CD14-positive monocyte (primary cell): ENCODE data around the gene DUSP16. TPM values are rescaled to one million over a fixed set of nuclear protein-coding genes. Genes with fewer than 3 reads are reported as not detected.

Experiments
- DNase-seq, 3 donors: peaks; one replicate each; pipeline ENCODE4 v3.0.0-alpha.2; 2011 to 2022
- H2AFZ ChIP-seq: 2 replicates; pipeline ENCODE4 v1.6.0; 2012; ENCODE audit warnings: mild to moderate bottlenecking, low read depth, low read length, inconsistent platforms; ENCODE audit not compliant: insufficient read depth, poor library complexity, severe bottlenecking
- H3K27ac ChIP-seq, 2 donors: 1 replicate in 1 of 2; 2 replicates in 1 of 2; pipeline ENCODE4 v1.5.1; 2012 to 2013; ENCODE audit warnings: low read length in 2 of 2, control low read depth in 1 of 2, inconsistent platforms in 1 of 2, low read depth in 1 of 2, mild to moderate bottlenecking in 1 of 2
- H3K27me3 ChIP-seq, 2 donors: one replicate each; pipeline versions ENCODE4 v1.6.0 to v1.6.1; 2011 to 2013; ENCODE audit warnings: low read length in 2 of 2; ENCODE audit not compliant: control insufficient read depth in 2 of 2, insufficient read depth in 2 of 2
- H3K36me3 ChIP-seq, 2 donors: replicated peaks in 1 of 2; 1 replicate in 1 of 2; 2 replicates in 1 of 2; pipeline versions ENCODE4 v1.5.1 to v1.6.1; 2012 to 2013; ENCODE audit warnings: low read length in 2 of 2, control low read depth in 1 of 2, inconsistent platforms in 1 of 2, mild to moderate bottlenecking in 1 of 2; ENCODE audit not compliant: insufficient read depth in 2 of 2, control insufficient read depth in 1 of 2
- H3K4me1 ChIP-seq, 2 donors: 1 replicate in 1 of 2; 2 replicates in 1 of 2; pipeline versions ENCODE4 v1.5.1 to v1.6.1; 2012 to 2013; ENCODE audit warnings: low read length in 2 of 2, control low read depth in 1 of 2, inconsistent platforms in 1 of 2, mild to moderate bottlenecking in 1 of 2, moderate library complexity in 1 of 2; ENCODE audit not compliant: insufficient read depth in 2 of 2, control insufficient read depth in 1 of 2
- H3K4me2 ChIP-seq: replicated peaks from 2 replicates; pipeline ENCODE3; 2012; ENCODE audit warnings: low read length, moderate library complexity, mild to moderate bottlenecking; ENCODE audit not compliant: poor library complexity, severe bottlenecking; ENCODE audit errors: extremely low read depth
- H3K4me3 ChIP-seq, 3 experiments: fragments of 200-600 bp in 1 of 3; sonication (generic) in 1 of 3; replicated peaks in 1 of 3; 1 replicate in 2 of 3; 2 replicates in 1 of 3; pipeline ENCODE4 v1.5.1; 2011 to 2013; ENCODE audit warnings: low read length in 3 of 3, mild to moderate bottlenecking in 3 of 3, control low read depth in 2 of 3, low read depth in 2 of 3, inconsistent platforms in 1 of 3, moderate library complexity in 1 of 3
- H3K79me2 ChIP-seq: 2 replicates; pipeline ENCODE4 v1.6.0; 2012; ENCODE audit warnings: mild to moderate bottlenecking, control low read depth, inconsistent platforms, low read length, moderate library complexity; ENCODE audit not compliant: insufficient read depth
- H3K9ac ChIP-seq: 2 replicates; pipeline ENCODE4 v1.6.0; 2017; ENCODE audit warnings: low read length, mild to moderate bottlenecking; ENCODE audit not compliant: insufficient read depth, poor library complexity, severe bottlenecking
- H3K9me3 ChIP-seq, 2 donors: replicated peaks in 1 of 2; 1 replicate in 1 of 2; 2 replicates in 1 of 2; pipeline versions ENCODE4 v1.5.1 to v1.6.1; 2012 to 2013; ENCODE audit warnings: low read length in 2 of 2, control low read depth in 1 of 2; ENCODE audit not compliant: control insufficient read depth in 1 of 2, insufficient read depth in 1 of 2
- H4K20me1 ChIP-seq: 2 replicates; pipeline ENCODE4 v1.6.0; 2012; ENCODE audit warnings: mild to moderate bottlenecking, low read length, control low read depth, moderate library complexity; ENCODE audit not compliant: insufficient read depth
- H3K27ac Mint-ChIP-seq, 7 donors: one replicate each; pipeline ENCODE4 v1.8.0; 2020; ENCODE audit warnings: mild to moderate bottlenecking in 7 of 7, mixed read lengths in 7 of 7, moderate library complexity in 6 of 7, inconsistent platforms in 2 of 7
- H3K27me3 Mint-ChIP-seq, 3 donors: one replicate each; pipeline ENCODE4 v1.8.0; 2021 to 2022; ENCODE audit warnings: low read depth in 3 of 3, mild to moderate bottlenecking in 3 of 3, mixed read lengths in 3 of 3, moderate library complexity in 3 of 3, inconsistent platforms in 1 of 3
- H3K36me3 Mint-ChIP-seq, 2 donors: one replicate each; pipeline ENCODE4 v1.8.0; 2020; ENCODE audit warnings: mixed read lengths in 2 of 2, inconsistent platforms in 1 of 2, mild to moderate bottlenecking in 1 of 2
- H3K4me1 Mint-ChIP-seq: one replicate; pipeline ENCODE4 v1.8.0; 2020; ENCODE audit warnings: mild to moderate bottlenecking, mixed read lengths
- H3K4me3 Mint-ChIP-seq, 2 donors: one replicate each; pipeline ENCODE4 v1.8.0; 2020; ENCODE audit warnings: mild to moderate bottlenecking in 2 of 2, mixed read lengths in 2 of 2, moderate library complexity in 1 of 2
- H3K9me3 Mint-ChIP-seq, 7 donors: one replicate each; pipeline ENCODE4 v1.8.0; 2020 to 2022; ENCODE audit warnings: mixed read lengths in 7 of 7, mild to moderate bottlenecking in 6 of 7, moderate library complexity in 6 of 7, inconsistent platforms in 2 of 7
- CTCF ChIP-seq: fragments of 200-600 bp; IDR thresholded peaks from one replicate; pipeline ENCODE4 v1.8.0; 2022; ENCODE audit warnings: antibody characterized with exemption, mild to moderate bottlenecking
- WGBS: methylation state at CpG from one replicate; pipeline ENCODE4 v1.1.5; 2013; ENCODE audit warnings: missing lambda C conversion rate; ENCODE audit not compliant: insufficient coverage; 5-methylcytosine and 5-hydroxymethylcytosine counted together
- intact Hi-C, 2 donors: fragments of 100-400 bp; cut with micrococcal nuclease; formaldehyde crosslinking; loops; one replicate each; pipeline versions ENCODE4 v1.15.0 to v1.15.1; 2023
- polyA plus RNA-seq, 3 donors: library from polyadenylated mRNA; depleted of rRNA in 1 of 3; unstranded in 2 of 3; stranded (reverse) in 1 of 3; fragments of 300-500 nt in 2 of 3; fragments of >200 nt in 1 of 3; fragmentation: Illumina TruSeq in 2 of 3; gene quantifications; 1 replicate in 2 of 3; 2 replicates in 1 of 3; pipeline ENCODE4 v1.2.3, GENCODE V29; 2012 to 2021

The DUSP16 gene
- polyA plus RNA-seq, 3 donors = 0.04 to 0.46 (median 0.27) TPM

- Histone ChIP-seq H3K4me1 (peaks cover 2 to 4% of the 10 kb centered on the region in 2 donors), H3K9me3 (no peaks in the 10 kb centered on the region), H3K4me2 (no peak overlapping the region), H4K20me1 (no peaks in the 10 kb centered on the region), H3K79me2 (no peaks in the 10 kb centered on the region), H2AFZ (no peak overlapping the region), H3K27me3 (no peaks in the 10 kb centered on the region), H3K36me3 (peaks cover 0 to 7% of the 10 kb centered on the region in 2 donors), H3K9ac (no peak overlapping the region), H3K4me3 (no peak overlapping the region), H3K27ac (no peak overlapping the region)
- no peak for DNase-seq
- intact Hi-C loops = no loop called here
- peak overlapping the region in 2 of 7 donors; percentile 39 to 51 for H3K27ac Mint-ChIP-seq
- no peaks in the 10 kb centered on the region for H3K9me3 Mint-ChIP-seq
- H3K27me3 Mint-ChIP-seq = no peaks in the 10 kb centered on the region
- peaks cover 6% of the 10 kb centered on the region for H3K4me1 Mint-ChIP-seq
- H3K36me3 Mint-ChIP-seq = peaks cover 3 to 8% of the 10 kb centered on the region in 2 donors
- H3K4me3 Mint-ChIP-seq = no peak overlapping the region
- TF ChIP-seq CTCF = no peak
- 100% methylated on average over 2 of the region's 6 CpGs for WGBS
Measured at GRCh38 chr12:12482150-12482761, 80.4 kb downstream of the DUSP16 start.

- H3K79me2 ChIP-seq = no peaks in the 10 kb centered on the region
- H3K4me1 ChIP-seq = peaks cover 2 to 4% of the 10 kb centered on the region in 2 donors
- Mint-ChIP-seq H3K4me3 (no peak overlapping the region), H3K27ac (peak overlapping the region in 2 of 7 donors; percentile 18 to 54), H3K9me3 (no peaks in the 10 kb centered on the region), H3K36me3 (peaks cover 3 to 8% of the 10 kb centered on the region in 2 donors), H3K27me3 (no peaks in the 10 kb centered on the region), H3K4me1 (peaks cover 6% of the 10 kb centered on the region)
- TF ChIP-seq CTCF = no peak
- H3K9me3 ChIP-seq = no peaks in the 10 kb centered on the region
- H3K27ac ChIP-seq = no peak overlapping the region
- no peak for DNase-seq
- 3% methylated on average over 2 of the region's 2 CpGs for WGBS
- no peak overlapping the region for H3K4me3 ChIP-seq
- no peaks in the 10 kb centered on the region for H4K20me1 ChIP-seq
- no peak overlapping the region for H3K4me2 ChIP-seq
- H3K27me3 ChIP-seq = no peaks in the 10 kb centered on the region
- intact Hi-C loops = no loop called here
- peaks cover 0 to 10% of the 10 kb centered on the region in 2 donors for H3K36me3 ChIP-seq
- H3K9ac ChIP-seq = no peak overlapping the region
- H2AFZ ChIP-seq = no peak overlapping the region
Measured at GRCh38 chr12:12481631-12482030, 81.0 kb downstream of the DUSP16 start.
